ENCODE data around the gene BRD9. TPM values are rescaled to one million over a fixed set of nuclear protein-coding genes. Genes with fewer than 3 reads are reported as not detected.
"Not testable (repeated sequence)": the region's sequence is repeated elsewhere in the genome, so short reads cannot be mapped to it uniquely, and the experiment has no call there.

BRD9 gene
- total and polyA plus RNA-seq, 2 donors (not counting 1 experiment from before 2014, with no cell fraction given), result 13.0 to 35.3 TPM

- H3K4me3 ChIP-seq (replicated peaks in 1 of 4; ENCODE audit: control extremely low read depth in 1 of 4, insufficient read depth in 1 of 4, low read depth in 3 of 4, low read length in 4 of 4); H2AFZ ChIP-seq (ENCODE audit: low read length); DNase-seq (ENCODE audit: low read depth in 2 of 2); H3K9me3 ChIP-seq (ENCODE audit: control insufficient read depth, insufficient read depth, low read depth, low read length); H3K36me3 ChIP-seq (ENCODE audit: control insufficient read depth, insufficient read depth, low read length); H3K4me2 ChIP-seq (ENCODE audit: extremely low read depth, insufficient read depth, low read length); H3K9ac ChIP-seq (ENCODE audit: insufficient read depth, low read length); H3K27ac ChIP-seq (ENCODE audit: insufficient read depth, low read length); H3K79me2 ChIP-seq (ENCODE audit: control insufficient read depth, insufficient read depth, low read length); H4K20me1 ChIP-seq (ENCODE audit: control insufficient read depth, extremely low read depth, insufficient read depth, low read length); H3K4me1 ChIP-seq (ENCODE audit: control insufficient read depth, extremely low read depth, insufficient read depth, low read length); H3K27me3 ChIP-seq (ENCODE audit: control insufficient read depth, insufficient read depth, low read length): not testable (repeated sequence)
Observed at GRCh38 chr5:840118-840973, 52.3 kb downstream of the BRD9 start.

DNA sequence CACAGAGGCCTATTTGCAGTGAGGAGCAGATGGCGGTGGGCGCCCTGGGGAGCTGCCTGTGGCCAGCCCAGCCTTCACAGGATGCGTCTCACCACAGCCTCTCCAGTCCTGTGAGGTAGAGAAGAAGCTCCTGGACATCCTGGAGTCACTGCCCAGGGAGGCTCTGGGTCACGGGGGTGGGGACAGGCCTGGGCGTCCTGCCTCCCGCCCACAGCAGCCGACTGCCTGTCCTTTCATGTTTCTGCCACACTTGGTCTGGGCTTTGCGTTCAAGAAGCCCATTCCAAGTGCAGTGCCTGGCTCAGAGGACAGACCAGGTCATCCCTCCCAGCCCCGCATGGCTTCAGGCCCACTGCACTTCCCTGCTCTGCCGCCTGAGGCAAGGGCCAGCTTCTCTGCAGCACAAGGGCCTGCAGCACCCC is 54.2 kb downstream of the BRD9 start:
- not testable (repeated sequence) for H4K20me1 ChIP-seq (ENCODE audit: control insufficient read depth, extremely low read depth, insufficient read depth, low read length)

GRCh38 chr5:837621-838121 is 54.9 kb downstream of the BRD9 start:
- not testable (repeated sequence) for H3K36me3 ChIP-seq (ENCODE audit: control insufficient read depth, insufficient read depth, low read length); H3K4me2 ChIP-seq (ENCODE audit: extremely low read depth, insufficient read depth, low read length); H2AFZ ChIP-seq (ENCODE audit: low read length); H4K20me1 ChIP-seq (ENCODE audit: control insufficient read depth, extremely low read depth, insufficient read depth, low read length); H3K9me3 ChIP-seq (ENCODE audit: control insufficient read depth, insufficient read depth, low read depth, low read length); H3K9ac ChIP-seq (ENCODE audit: insufficient read depth, low read length); DNase-seq (ENCODE audit: low read depth in 2 of 2); H3K27ac ChIP-seq (ENCODE audit: insufficient read depth, low read length); H3K79me2 ChIP-seq (ENCODE audit: control insufficient read depth, insufficient read depth, low read length); H3K4me3 ChIP-seq (replicated peaks in 1 of 4; ENCODE audit: control extremely low read depth in 1 of 4, insufficient read depth in 1 of 4, low read depth in 3 of 4, low read length in 4 of 4); H3K27me3 ChIP-seq (ENCODE audit: control insufficient read depth, insufficient read depth, low read length); H3K4me1 ChIP-seq (ENCODE audit: control insufficient read depth, extremely low read depth, insufficient read depth, low read length)

More for the DNA sequence above, 54.2 kb downstream of the BRD9 start:
- H3K9ac ChIP-seq (ENCODE audit: insufficient read depth, low read length); H3K4me3 ChIP-seq (replicated peaks in 1 of 4; ENCODE audit: control extremely low read depth in 1 of 4, insufficient read depth in 1 of 4, low read depth in 3 of 4, low read length in 4 of 4); H3K9me3 ChIP-seq (ENCODE audit: control insufficient read depth, insufficient read depth, low read depth, low read length); H3K27me3 ChIP-seq (ENCODE audit: control insufficient read depth, insufficient read depth, low read length); H2AFZ ChIP-seq (ENCODE audit: low read length); DNase-seq (ENCODE audit: low read depth in 2 of 2); H3K36me3 ChIP-seq (ENCODE audit: control insufficient read depth, insufficient read depth, low read length); H3K27ac ChIP-seq (ENCODE audit: insufficient read depth, low read length); H3K4me2 ChIP-seq (ENCODE audit: extremely low read depth, insufficient read depth, low read length); H3K79me2 ChIP-seq (ENCODE audit: control insufficient read depth, insufficient read depth, low read length); H3K4me1 ChIP-seq (ENCODE audit: control insufficient read depth, extremely low read depth, insufficient read depth, low read length): not testable (repeated sequence)

DNA sequence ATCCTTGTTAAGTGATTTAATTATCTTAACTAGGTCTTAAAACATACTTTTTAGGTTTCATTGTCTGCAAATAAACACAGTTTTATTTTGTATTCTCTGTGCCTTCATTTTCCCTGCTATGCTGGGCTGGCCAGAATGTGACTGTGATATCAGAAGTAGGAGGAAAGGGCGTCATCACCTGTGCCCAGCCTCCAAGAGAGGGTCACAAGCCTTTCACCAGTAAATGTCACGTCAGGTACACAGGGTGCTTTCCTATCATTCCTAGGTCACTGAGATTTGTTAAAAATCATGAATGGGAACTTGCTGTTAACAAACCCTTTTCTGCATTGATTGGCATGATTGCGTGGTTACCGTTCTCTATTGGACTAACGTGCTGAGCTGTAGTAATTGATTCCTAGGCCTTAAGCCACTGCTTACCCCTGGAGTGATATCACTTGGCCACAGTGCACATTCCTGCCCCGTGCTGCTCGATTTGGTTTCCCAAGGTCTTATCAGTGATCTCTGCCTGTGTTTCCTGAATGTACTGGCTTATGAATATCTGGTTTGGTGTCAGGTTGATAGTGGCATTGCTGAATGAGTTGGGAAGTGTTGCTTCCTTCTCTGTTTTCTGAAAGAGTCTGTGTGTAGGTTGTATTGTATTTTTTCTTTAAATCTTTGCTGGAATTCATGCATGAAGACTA is 56.5 kb downstream of the BRD9 start:
- DNase-seq (ENCODE audit: low read depth in 2 of 2); H3K4me2 ChIP-seq (ENCODE audit: extremely low read depth, insufficient read depth, low read length); H3K36me3 ChIP-seq (ENCODE audit: control insufficient read depth, insufficient read depth, low read length); H3K79me2 ChIP-seq (ENCODE audit: control insufficient read depth, insufficient read depth, low read length); H3K4me3 ChIP-seq (replicated peaks in 1 of 4; ENCODE audit: control extremely low read depth in 1 of 4, insufficient read depth in 1 of 4, low read depth in 3 of 4, low read length in 4 of 4); H4K20me1 ChIP-seq (ENCODE audit: control insufficient read depth, extremely low read depth, insufficient read depth, low read length); H3K9ac ChIP-seq (ENCODE audit: insufficient read depth, low read length); H3K9me3 ChIP-seq (ENCODE audit: control insufficient read depth, insufficient read depth, low read depth, low read length); H2AFZ ChIP-seq (ENCODE audit: low read length); H3K27me3 ChIP-seq (ENCODE audit: control insufficient read depth, insufficient read depth, low read length); H3K4me1 ChIP-seq (ENCODE audit: control insufficient read depth, extremely low read depth, insufficient read depth, low read length); H3K27ac ChIP-seq (ENCODE audit: insufficient read depth, low read length): not testable (repeated sequence)

- not testable (repeated sequence) for H3K27me3 ChIP-seq (ENCODE audit: control insufficient read depth, insufficient read depth, low read length)
Observed at GRCh38 chr5:834013-834412, 58.6 kb downstream of the BRD9 start.

GRCh38 chr5:828194-828593 is 64.4 kb downstream of the BRD9 start:
- not testable (repeated sequence) for DNase-seq (ENCODE audit: low read depth in 2 of 2); H3K79me2 ChIP-seq (ENCODE audit: control insufficient read depth, insufficient read depth, low read length); H2AFZ ChIP-seq (ENCODE audit: low read length); H3K9me3 ChIP-seq (ENCODE audit: control insufficient read depth, insufficient read depth, low read depth, low read length); H3K4me3 ChIP-seq (replicated peaks in 1 of 4; ENCODE audit: control extremely low read depth in 1 of 4, insufficient read depth in 1 of 4, low read depth in 3 of 4, low read length in 4 of 4); H3K4me2 ChIP-seq (ENCODE audit: extremely low read depth, insufficient read depth, low read length); H4K20me1 ChIP-seq (ENCODE audit: control insufficient read depth, extremely low read depth, insufficient read depth, low read length); H3K9ac ChIP-seq (ENCODE audit: insufficient read depth, low read length); H3K36me3 ChIP-seq (ENCODE audit: control insufficient read depth, insufficient read depth, low read length); H3K27ac ChIP-seq (ENCODE audit: insufficient read depth, low read length); H3K4me1 ChIP-seq (ENCODE audit: control insufficient read depth, extremely low read depth, insufficient read depth, low read length); H3K27me3 ChIP-seq (ENCODE audit: control insufficient read depth, insufficient read depth, low read length)

More at GRCh38 chr5:834013-834412, 58.6 kb downstream of the BRD9 start:
- H3K36me3 ChIP-seq (ENCODE audit: control insufficient read depth, insufficient read depth, low read length); H3K4me1 ChIP-seq (ENCODE audit: control insufficient read depth, extremely low read depth, insufficient read depth, low read length); H3K9me3 ChIP-seq (ENCODE audit: control insufficient read depth, insufficient read depth, low read depth, low read length); H2AFZ ChIP-seq (ENCODE audit: low read length); H3K9ac ChIP-seq (ENCODE audit: insufficient read depth, low read length); H3K27ac ChIP-seq (ENCODE audit: insufficient read depth, low read length); H3K4me2 ChIP-seq (ENCODE audit: extremely low read depth, insufficient read depth, low read length); H3K79me2 ChIP-seq (ENCODE audit: control insufficient read depth, insufficient read depth, low read length); H4K20me1 ChIP-seq (ENCODE audit: control insufficient read depth, extremely low read depth, insufficient read depth, low read length); DNase-seq (ENCODE audit: low read depth in 2 of 2); H3K4me3 ChIP-seq (replicated peaks in 1 of 4; ENCODE audit: control extremely low read depth in 1 of 4, insufficient read depth in 1 of 4, low read depth in 3 of 4, low read length in 4 of 4): not testable (repeated sequence)

Data from fibroblast of lung (primary cell).